ENCODE data around the gene KPNA2.

DNA sequence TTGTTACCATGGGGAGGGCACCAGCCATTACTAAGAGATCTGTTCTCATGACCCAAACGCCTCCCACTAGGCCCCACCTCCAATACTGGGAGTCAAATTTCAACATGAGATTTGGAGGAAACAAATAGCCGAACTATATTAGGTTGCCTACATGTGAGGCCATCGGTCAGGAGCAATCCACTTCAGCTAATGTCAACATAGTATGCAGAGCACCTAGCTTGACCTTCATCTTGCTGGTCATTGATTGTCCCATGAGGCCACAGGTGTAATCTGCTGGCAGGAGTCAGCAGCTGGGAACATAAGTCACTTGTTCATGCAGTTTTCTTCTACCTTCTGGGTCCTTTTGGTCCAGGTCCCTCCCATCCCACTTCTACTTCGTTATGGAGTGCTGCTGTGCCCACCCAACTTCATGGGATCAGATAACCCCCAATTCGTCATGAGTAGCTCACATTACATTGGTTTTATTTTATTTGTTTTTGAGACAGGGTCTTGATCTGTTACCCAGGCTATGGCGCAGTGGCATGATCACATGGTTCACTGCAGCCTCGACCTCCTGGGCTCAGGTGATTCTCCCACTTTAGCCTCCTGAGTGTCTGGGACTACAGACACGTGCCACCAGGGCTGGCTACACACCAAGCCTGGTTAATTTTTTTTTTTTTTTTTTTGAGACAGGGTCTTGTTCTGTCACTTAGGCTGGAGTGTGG, 5.9 kb upstream of the KPNA2 start:
- TF ChIP-seq POLR2A (IDR thresholded peaks at IDR 0.05; ENCODE audit: low read depth, low read length) (no peak), POLR2AphosphoS5 (IDR thresholded peaks at IDR 0.05; ENCODE audit: low read depth, low read length) (no peak)
